Islet of Langerhans (tissue), 1 donor: ENCODE results near the gene MYBL2.
"Not testable (repeated sequence)": the region's sequence is repeated elsewhere in the genome, so short reads cannot be mapped to it uniquely, and the experiment has no call there.

Experiments
- FAIRE-seq: peaks from one replicate; lab custom pipeline; 2011; peaks lifted over from hg19 to GRCh38; lab: Jason Lieb, UNC

Gene MYBL2

GRCh38 chr20:43666376-43667328, at the start of gene MYBL2:
MYBL2 (plus strand) TSS chr20:43667114; CDS start chr20:43667284, 170 bp downstream.
- no peak for FAIRE-seq

- FAIRE-seq: no peak
These were observed 35.3 kb upstream of the MYBL2 start for GRCh38 chr20:43631598-43631997.

- no peak for FAIRE-seq
These were observed 30.5 kb upstream of the MYBL2 start for GRCh38 chr20:43636429-43636828.

GRCh38 chr20:43642548-43642947, 24.4 kb upstream of the MYBL2 start:
- no peak for FAIRE-seq

GRCh38 chr20:43650997-43651525, 15.9 kb upstream of the MYBL2 start:
- no peak for FAIRE-seq

GRCh38 chr20:43651650-43652184, 15.2 kb upstream of the MYBL2 start:
- not testable (repeated sequence) for FAIRE-seq

- FAIRE-seq: no peak
These were observed 12.9 kb upstream of the MYBL2 start for GRCh38 chr20:43653966-43654365.

GRCh38 chr20:43655176-43655575, 11.7 kb upstream of the MYBL2 start:
- FAIRE-seq: not testable (repeated sequence)

GRCh38 chr20:43655937-43656336, 11.0 kb upstream of the MYBL2 start:
- no peak for FAIRE-seq

- FAIRE-seq: no peak
These were observed 8.7 kb upstream of the MYBL2 start for GRCh38 chr20:43658069-43658722.

GRCh38 chr20:43658723-43659419, 8.0 kb upstream of the MYBL2 start:
- FAIRE-seq: no peak

- no peak for FAIRE-seq
These were observed 3.8 kb upstream of the MYBL2 start for GRCh38 chr20:43662943-43663655.

GRCh38 chr20:43665466-43666176, 1.3 kb upstream of the MYBL2 start:
- no peak for FAIRE-seq

GRCh38 chr20:43667341-43668132, 623 bp downstream of the MYBL2 start:
- no peak for FAIRE-seq

- no peak for FAIRE-seq
These were observed 2.4 kb downstream of the MYBL2 start for GRCh38 chr20:43669332-43669731.

- no peak for FAIRE-seq
These were observed 3.5 kb downstream of the MYBL2 start for GRCh38 chr20:43670423-43670822.

GRCh38 chr20:43676368-43676767, 9.5 kb downstream of the MYBL2 start:
- FAIRE-seq: no peak

- FAIRE-seq: no peak
These were observed 14.1 kb downstream of the MYBL2 start for GRCh38 chr20:43680981-43681380.

- no peak for FAIRE-seq
These were observed 14.6 kb downstream of the MYBL2 start for GRCh38 chr20:43681468-43681942.

- FAIRE-seq: no peak
These were observed 15.1 kb downstream of the MYBL2 start for GRCh38 chr20:43681991-43682410.
